NB4 (cell line): Measurements from ENCODE around the gene CRLF1.

ENCODE experiments used
- MYC ChIP-seq: IDR thresholded peaks from 2 replicates; pipeline ENCODE4 v1.6.1; 2011; ENCODE audit warnings: low read depth, low read length
- POLR2A ChIP-seq: IDR thresholded peaks from 2 replicates; pipeline ENCODE4 v1.6.1; 2011; ENCODE audit warnings: mild to moderate bottlenecking; ENCODE audit not compliant: insufficient read length; ENCODE audit errors: extremely low read depth
- TF ChIP-seq, protein P1 (sequence below): IDR thresholded peaks from one replicate; pipeline ENCODE4 v1.5.1; 2012; ENCODE audit warnings: low read depth, low read length
- TF ChIP-seq, protein P2 (sequence below): IDR thresholded peaks from 2 replicates; pipeline ENCODE4 v1.6.1; 2011; ENCODE audit warnings: low read depth, low read length

DNA sequence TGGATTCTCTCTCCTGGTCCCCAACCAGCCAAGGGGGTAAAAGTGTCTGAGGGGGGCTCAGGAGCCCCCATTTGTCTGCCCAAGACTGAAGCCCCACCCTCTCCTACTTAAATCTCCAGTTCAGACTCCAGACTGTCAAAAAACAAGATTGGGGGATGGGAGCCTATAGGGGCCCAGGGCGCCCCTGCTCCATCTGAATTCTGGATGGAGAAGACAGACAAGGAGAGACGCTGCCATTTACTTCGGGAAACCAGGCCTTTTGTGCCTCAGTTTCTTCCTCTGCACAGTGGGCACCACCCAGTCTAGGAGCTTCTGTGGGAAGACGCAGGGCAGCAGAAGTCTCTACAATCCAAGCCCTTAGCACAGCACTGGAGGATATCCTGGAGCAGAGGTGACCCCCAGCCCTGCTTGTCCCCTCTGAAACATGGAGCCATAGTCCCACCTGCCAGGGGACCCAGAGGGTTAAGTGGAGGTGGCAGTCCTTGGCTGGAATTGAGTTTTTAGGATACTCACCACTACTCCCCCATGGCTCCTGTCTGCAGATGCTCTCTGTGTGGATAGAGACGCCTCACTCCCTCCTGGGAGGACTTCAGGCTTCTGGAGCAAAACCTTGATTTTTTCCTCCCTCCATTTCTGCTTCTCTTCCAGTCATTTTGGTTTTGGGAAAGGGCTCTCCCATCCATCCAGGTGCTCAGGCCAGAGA lies 1.7 kb upstream of the CRLF1 start:
- TF ChIP-seq, protein P1, sequence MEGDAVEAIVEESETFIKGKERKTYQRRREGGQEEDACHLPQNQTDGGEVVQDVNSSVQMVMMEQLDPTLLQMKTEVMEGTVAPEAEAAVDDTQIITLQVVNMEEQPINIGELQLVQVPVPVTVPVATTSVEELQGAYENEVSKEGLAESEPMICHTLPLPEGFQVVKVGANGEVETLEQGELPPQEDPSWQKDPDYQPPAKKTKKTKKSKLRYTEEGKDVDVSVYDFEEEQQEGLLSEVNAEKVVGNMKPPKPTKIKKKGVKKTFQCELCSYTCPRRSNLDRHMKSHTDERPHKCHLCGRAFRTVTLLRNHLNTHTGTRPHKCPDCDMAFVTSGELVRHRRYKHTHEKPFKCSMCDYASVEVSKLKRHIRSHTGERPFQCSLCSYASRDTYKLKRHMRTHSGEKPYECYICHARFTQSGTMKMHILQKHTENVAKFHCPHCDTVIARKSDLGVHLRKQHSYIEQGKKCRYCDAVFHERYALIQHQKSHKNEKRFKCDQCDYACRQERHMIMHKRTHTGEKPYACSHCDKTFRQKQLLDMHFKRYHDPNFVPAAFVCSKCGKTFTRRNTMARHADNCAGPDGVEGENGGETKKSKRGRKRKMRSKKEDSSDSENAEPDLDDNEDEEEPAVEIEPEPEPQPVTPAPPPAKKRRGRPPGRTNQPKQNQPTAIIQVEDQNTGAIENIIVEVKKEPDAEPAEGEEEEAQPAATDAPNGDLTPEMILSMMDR, result no peak
- TF ChIP-seq POLR2A (no peak), MYC (no peak)
- TF ChIP-seq, protein P2, sequence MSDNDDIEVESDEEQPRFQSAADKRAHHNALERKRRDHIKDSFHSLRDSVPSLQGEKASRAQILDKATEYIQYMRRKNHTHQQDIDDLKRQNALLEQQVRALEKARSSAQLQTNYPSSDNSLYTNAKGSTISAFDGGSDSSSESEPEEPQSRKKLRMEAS, result no peak
